ENCODE results near the gene PHF21B. TPM values are rescaled to one million over a fixed set of nuclear protein-coding genes. Genes with fewer than 3 reads are reported as not detected.

The PHF21B gene
- total and polyA plus RNA-seq, 2 experiments from 2014 or later: 20.6 to 149 TPM

DNA sequence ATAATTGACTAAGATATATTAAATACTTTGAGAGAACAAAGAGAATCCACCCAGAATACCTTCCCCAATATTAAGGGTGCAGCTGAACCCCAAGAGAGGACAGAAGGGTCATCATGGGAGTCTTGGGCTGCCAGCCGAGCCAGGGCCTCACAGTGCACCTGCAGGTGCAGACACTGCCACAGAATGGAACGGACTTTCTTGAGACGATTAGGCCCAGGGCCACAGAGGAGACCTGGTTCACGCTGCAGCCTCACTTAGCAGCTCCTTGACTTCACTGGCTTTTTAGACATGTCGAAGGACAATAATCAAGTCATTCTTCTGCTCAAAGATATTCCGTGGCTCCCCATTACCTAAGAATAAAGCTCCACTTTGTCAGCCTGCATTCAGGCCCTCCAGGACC, 100.6 kb downstream of the PHF21B start (continued):
- TF ChIP-seq, protein P1, sequence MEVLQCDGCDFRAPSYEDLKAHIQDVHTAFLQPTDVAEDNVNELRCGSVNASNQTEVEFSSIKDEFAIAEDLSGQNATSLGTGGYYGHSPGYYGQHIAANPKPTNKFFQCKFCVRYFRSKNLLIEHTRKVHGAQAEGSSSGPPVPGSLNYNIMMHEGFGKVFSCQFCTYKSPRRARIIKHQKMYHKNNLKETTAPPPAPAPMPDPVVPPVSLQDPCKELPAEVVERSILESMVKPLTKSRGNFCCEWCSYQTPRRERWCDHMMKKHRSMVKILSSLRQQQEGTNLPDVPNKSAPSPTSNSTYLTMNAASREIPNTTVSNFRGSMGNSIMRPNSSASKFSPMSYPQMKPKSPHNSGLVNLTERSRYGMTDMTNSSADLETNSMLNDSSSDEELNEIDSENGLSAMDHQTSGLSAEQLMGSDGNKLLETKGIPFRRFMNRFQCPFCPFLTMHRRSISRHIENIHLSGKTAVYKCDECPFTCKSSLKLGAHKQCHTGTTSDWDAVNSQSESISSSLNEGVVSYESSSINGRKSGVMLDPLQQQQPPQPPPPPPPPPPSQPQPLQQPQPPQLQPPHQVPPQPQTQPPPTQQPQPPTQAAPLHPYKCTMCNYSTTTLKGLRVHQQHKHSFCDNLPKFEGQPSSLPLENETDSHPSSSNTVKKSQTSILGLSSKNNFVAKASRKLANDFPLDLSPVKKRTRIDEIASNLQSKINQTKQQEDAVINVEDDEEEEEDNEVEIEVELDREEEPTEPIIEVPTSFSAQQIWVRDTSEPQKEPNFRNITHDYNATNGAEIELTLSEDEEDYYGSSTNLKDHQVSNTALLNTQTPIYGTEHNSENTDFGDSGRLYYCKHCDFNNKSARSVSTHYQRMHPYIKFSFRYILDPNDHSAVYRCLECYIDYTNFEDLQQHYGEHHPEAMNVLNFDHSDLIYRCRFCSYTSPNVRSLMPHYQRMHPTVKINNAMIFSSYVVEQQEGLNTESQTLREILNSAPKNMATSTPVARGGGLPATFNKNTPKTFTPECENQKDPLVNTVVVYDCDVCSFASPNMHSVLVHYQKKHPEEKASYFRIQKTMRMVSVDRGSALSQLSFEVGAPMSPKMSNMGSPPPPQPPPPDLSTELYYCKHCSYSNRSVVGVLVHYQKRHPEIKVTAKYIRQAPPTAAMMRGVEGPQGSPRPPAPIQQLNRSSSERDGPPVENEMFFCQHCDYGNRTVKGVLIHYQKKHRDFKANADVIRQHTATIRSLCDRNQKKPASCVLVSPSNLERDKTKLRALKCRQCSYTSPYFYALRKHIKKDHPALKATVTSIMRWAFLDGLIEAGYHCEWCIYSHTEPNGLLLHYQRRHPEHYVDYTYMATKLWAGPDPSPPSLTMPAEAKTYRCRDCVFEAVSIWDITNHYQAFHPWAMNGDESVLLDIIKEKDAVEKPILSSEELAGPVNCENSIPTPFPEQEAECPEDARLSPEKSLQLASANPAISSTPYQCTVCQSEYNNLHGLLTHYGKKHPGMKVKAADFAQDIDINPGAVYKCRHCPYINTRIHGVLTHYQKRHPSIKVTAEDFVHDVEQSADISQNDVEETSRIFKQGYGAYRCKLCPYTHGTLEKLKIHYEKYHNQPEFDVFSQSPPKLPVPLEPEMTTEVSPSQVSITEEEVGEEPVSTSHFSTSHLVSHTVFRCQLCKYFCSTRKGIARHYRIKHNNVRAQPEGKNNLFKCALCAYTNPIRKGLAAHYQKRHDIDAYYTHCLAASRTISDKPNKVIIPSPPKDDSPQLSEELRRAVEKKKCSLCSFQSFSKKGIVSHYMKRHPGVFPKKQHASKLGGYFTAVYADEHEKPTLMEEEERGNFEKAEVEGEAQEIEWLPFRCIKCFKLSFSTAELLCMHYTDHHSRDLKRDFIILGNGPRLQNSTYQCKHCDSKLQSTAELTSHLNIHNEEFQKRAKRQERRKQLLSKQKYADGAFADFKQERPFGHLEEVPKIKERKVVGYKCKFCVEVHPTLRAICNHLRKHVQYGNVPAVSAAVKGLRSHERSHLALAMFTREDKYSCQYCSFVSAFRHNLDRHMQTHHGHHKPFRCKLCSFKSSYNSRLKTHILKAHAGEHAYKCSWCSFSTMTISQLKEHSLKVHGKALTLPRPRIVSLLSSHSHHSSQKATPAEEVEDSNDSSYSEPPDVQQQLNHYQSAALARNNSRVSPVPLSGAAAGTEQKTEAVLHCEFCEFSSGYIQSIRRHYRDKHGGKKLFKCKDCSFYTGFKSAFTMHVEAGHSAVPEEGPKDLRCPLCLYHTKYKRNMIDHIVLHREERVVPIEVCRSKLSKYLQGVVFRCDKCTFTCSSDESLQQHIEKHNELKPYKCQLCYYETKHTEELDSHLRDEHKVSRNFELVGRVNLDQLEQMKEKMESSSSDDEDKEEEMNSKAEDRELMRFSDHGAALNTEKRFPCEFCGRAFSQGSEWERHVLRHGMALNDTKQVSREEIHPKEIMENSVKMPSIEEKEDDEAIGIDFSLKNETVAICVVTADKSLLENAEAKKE (CRISPR knock-in tag; IDR thresholded peaks at IDR 0.05): no peak
- TF ChIP-seq, protein P2, sequence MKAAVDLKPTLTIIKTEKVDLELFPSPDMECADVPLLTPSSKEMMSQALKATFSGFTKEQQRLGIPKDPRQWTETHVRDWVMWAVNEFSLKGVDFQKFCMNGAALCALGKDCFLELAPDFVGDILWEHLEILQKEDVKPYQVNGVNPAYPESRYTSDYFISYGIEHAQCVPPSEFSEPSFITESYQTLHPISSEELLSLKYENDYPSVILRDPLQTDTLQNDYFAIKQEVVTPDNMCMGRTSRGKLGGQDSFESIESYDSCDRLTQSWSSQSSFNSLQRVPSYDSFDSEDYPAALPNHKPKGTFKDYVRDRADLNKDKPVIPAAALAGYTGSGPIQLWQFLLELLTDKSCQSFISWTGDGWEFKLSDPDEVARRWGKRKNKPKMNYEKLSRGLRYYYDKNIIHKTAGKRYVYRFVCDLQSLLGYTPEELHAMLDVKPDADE (IDR thresholded peaks at IDR 0.05): no peak
- TF ChIP-seq CREB1 (CRISPR knock-in tag; IDR thresholded peaks at IDR 0.05; ENCODE audit: low read depth): no peak

DNA sequence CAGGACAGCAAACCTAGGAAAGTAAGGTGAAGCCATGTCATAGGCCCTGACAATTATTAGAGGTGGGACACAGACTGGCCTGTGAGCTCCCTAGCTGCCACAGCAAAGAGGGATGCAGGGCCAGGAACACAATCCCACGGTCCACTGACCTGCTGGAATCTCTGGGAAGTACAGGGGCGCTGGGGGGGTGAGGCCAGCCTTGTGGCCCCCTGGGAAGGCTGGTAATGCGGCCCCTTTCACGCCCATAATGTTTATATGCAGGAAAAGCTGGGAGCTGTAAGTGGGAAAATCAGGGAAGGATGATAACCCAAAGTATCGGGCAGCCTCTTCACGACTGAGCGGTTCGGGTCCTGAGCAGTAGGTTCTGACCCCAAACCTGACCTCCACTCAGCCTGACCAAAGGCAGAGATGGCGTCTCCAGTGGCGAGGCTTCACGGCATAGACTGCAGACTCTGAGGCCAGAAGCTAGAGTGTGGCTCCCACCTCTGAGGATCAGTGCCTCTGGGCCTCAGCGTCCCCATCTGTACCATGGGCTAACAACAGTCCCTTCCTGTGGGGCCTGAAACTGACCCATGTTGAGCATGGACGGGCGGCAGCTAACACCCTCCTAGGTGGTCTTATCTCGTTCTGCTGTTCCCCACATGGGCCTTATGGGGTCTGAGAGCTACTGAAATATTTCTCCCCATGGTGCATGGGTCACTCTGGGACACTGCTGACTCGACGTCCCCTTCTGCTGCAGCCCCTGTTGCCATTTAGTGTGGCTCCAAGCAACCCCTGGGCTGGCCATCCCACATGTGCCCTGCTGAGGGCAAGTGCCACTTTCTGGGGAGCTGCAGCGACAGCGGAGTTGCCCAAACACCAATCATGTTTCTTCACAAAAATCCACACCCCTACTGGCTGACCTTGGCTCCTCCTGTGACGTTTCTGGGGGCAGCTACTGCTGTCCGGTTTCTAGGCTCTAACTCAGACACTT, 101.8 kb downstream of the PHF21B start:
- Mint-ChIP-seq H3K27ac (no peak overlapping the region), H3K9me3 (peaks cover 31% of the 10 kb centered on the region), H3K27me3 (ENCODE audit: insufficient read depth, low read depth, poor library complexity) (peaks cover 2% of the 10 kb centered on the region), H3K4me3 (no peak overlapping the region), H3K4me1 (no peaks in the 10 kb centered on the region), H3K36me3 (ENCODE audit: low read depth) (peaks cover 74% of the 10 kb centered on the region)
- H3K79me2 ChIP-seq (replicated peaks; ENCODE audit: insufficient read depth): no peaks in the 10 kb centered on the region
- peaks cover 35% of the 10 kb centered on the region for H3K36me3 ChIP-seq (ENCODE audit: insufficient read depth)
- no peaks in the 10 kb centered on the region for H3F3A ChIP-seq (replicated peaks; ENCODE audit: low read depth)
- no peak for DNase-seq (ENCODE audit: low spot score)
- H4K20me1 ChIP-seq (replicated peaks; ENCODE audit: insufficient read depth): no peaks in the 10 kb centered on the region; the same call in 1 of the 2 replicates
- no peak for ATAC-seq
- no peak overlapping the region for H3K4me3 ChIP-seq
- no peaks in the 10 kb centered on the region for H3K4me1 ChIP-seq (ENCODE audit: insufficient read depth)
- no peaks in the 10 kb centered on the region for H3K27me3 ChIP-seq (ENCODE audit: insufficient read depth)
- H3K4me2 ChIP-seq: no peak overlapping the region
- TF ChIP-seq JUNB (IDR thresholded peaks at IDR 0.05; ENCODE audit: unreplicated experiment) (no peak), CREB1 (CRISPR knock-in tag; IDR thresholded peaks at IDR 0.05; ENCODE audit: low read depth) (no peak), ZNF114 (CRISPR knock-in tag; IDR thresholded peaks at IDR 0.05) (no peak), STAT1 (IDR thresholded peaks at IDR 0.05; ENCODE audit: unreplicated experiment) (no peak)
- TF ChIP-seq, protein P3, sequence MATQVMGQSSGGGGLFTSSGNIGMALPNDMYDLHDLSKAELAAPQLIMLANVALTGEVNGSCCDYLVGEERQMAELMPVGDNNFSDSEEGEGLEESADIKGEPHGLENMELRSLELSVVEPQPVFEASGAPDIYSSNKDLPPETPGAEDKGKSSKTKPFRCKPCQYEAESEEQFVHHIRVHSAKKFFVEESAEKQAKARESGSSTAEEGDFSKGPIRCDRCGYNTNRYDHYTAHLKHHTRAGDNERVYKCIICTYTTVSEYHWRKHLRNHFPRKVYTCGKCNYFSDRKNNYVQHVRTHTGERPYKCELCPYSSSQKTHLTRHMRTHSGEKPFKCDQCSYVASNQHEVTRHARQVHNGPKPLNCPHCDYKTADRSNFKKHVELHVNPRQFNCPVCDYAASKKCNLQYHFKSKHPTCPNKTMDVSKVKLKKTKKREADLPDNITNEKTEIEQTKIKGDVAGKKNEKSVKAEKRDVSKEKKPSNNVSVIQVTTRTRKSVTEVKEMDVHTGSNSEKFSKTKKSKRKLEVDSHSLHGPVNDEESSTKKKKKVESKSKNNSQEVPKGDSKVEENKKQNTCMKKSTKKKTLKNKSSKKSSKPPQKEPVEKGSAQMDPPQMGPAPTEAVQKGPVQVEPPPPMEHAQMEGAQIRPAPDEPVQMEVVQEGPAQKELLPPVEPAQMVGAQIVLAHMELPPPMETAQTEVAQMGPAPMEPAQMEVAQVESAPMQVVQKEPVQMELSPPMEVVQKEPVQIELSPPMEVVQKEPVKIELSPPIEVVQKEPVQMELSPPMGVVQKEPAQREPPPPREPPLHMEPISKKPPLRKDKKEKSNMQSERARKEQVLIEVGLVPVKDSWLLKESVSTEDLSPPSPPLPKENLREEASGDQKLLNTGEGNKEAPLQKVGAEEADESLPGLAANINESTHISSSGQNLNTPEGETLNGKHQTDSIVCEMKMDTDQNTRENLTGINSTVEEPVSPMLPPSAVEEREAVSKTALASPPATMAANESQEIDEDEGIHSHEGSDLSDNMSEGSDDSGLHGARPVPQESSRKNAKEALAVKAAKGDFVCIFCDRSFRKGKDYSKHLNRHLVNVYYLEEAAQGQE (IDR thresholded peaks at IDR 0.05; ENCODE audit: unreplicated experiment): no peak
- TF ChIP-seq, protein P2 (IDR thresholded peaks at IDR 0.05): no peak
- no peak overlapping the region for H3K27ac ChIP-seq (ENCODE audit: low read depth)
- no peak overlapping the region for H2AFZ ChIP-seq
- H3K9me2 ChIP-seq (ENCODE audit: insufficient read depth): no peaks in the 10 kb centered on the region
